Measurements from ENCODE around the gene SECISBP2L.

DNA sequence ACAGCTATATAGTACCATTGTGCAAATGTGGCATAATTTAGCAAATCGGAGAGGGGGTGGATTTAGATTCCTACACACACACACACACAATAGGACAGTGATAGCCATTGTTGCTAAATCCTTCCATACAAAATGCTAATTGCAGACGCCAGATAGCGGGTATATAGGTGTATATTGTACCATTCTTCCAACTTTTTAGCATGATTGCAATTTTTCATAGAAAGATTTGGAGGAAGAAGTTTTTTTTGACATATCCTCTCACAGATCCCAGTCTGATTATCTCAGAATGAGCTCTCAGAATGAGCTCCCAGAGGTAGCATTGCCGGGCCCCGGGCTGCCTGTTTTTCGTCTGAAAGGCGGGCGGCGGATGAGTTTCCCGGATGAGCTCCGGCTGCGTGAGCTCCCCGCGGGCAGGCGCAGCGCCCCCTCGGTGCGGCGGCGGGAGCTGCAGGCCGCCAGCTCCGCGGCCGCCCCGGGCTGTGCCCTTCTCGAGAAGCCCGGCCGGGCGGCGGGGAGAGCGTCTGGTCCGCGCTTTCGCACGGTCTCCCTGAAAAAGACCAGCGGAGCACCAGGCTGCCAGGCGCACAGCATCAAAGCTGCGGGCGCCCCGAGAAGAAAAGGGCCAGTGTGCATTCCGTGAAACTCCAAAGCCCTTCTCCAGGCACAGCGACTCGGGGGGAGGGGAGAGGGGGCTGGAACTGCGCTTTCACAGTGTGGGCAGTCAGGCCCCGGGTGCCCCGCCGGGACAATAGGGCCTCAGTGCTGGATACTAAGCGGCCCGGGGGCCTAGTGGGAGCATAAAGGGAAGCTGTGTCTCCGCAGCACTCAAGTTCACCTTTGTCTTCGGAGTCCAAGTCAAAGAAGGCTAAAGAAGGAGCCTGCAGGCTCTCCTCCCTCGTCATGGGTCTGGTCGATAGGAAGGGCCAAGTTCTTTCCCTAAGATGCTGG, 70.5 kb downstream of the SECISBP2L start:
- TF ChIP-seq TSHZ2 (CRISPR knock-in tag; IDR thresholded peaks at IDR 0.05) (no peak), CSDC2 (CRISPR knock-in tag; IDR thresholded peaks at IDR 0.05) (peak; percentile 51; the same call in 1 of the 2 replicates), RARB (CRISPR knock-in tag; IDR thresholded peaks at IDR 0.05) (no peak), GLIS3 (CRISPR knock-in tag; IDR thresholded peaks at IDR 0.05) (no peak)
- TF ChIP-seq, protein P1, sequence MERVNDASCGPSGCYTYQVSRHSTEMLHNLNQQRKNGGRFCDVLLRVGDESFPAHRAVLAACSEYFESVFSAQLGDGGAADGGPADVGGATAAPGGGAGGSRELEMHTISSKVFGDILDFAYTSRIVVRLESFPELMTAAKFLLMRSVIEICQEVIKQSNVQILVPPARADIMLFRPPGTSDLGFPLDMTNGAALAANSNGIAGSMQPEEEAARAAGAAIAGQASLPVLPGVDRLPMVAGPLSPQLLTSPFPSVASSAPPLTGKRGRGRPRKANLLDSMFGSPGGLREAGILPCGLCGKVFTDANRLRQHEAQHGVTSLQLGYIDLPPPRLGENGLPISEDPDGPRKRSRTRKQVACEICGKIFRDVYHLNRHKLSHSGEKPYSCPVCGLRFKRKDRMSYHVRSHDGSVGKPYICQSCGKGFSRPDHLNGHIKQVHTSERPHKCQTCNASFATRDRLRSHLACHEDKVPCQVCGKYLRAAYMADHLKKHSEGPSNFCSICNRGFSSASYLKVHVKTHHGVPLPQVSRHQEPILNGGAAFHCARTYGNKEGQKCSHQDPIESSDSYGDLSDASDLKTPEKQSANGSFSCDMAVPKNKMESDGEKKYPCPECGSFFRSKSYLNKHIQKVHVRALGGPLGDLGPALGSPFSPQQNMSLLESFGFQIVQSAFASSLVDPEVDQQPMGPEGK (CRISPR knock-in tag; IDR thresholded peaks at IDR 0.05; ENCODE audit: borderline replicate concordance): no peak
